Hair follicular keratinocyte (primary cell): ENCODE results near the gene FRRS1L. TPM values are rescaled to one million over a fixed set of nuclear protein-coding genes. Genes with fewer than 3 reads are reported as not detected.

Experiments used
- total RNA-seq: library from RNA; depleted of rRNA; stranded (reverse); fragments of >200 nt; gene quantifications from 2 replicates; pipeline ENCODE4 v1.2.3, GENCODE V29; 2015

Gene FRRS1L, protein sequence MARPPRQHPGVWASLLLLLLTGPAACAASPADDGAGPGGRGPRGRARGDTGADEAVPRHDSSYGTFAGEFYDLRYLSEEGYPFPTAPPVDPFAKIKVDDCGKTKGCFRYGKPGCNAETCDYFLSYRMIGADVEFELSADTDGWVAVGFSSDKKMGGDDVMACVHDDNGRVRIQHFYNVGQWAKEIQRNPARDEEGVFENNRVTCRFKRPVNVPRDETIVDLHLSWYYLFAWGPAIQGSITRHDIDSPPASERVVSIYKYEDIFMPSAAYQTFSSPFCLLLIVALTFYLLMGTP
- not detected in 2 replicates for total RNA-seq

DNA sequence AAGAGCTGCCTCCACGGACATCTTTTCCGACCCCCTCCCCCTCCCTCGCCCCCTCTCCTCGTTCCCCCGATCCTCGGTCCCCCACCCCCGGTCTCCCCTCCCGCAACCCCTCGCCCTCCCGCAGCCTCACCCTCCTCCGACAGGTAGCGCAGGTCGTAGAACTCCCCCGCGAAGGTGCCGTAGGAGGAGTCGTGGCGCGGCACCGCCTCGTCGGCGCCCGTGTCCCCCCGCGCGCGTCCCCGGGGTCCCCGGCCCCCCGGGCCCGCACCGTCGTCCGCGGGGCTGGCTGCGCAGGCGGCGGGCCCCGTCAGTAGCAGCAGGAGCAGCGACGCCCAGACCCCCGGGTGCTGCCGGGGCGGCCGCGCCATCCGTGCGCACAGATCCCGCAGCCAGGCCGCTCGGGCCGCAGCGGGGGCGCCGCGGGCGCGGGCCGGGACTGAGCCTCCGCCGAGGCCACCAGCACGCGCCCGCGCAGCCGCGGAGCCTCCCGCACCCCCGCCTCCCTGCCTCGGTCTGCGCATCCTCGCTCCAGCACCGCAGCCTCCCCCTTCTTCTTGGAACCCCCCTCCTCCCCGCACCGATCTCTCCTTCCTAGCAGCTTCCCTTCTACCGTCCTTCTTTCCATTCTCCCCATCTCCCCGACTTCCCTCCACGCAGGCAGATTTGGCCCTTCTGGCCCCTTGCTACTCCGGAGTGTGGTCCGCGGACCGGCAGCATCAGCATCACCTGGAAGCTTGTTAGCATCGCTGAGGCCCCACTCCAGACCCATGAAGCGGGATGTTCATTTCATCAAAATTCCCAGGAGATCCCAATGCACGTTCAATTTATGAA is at the start of gene FRRS1L:
TSS of gene FRRS1L (minus strand) at position 479 of the 831 bp plus-strand sequence. CDS start at position 368, 111 bp downstream.

DNA sequence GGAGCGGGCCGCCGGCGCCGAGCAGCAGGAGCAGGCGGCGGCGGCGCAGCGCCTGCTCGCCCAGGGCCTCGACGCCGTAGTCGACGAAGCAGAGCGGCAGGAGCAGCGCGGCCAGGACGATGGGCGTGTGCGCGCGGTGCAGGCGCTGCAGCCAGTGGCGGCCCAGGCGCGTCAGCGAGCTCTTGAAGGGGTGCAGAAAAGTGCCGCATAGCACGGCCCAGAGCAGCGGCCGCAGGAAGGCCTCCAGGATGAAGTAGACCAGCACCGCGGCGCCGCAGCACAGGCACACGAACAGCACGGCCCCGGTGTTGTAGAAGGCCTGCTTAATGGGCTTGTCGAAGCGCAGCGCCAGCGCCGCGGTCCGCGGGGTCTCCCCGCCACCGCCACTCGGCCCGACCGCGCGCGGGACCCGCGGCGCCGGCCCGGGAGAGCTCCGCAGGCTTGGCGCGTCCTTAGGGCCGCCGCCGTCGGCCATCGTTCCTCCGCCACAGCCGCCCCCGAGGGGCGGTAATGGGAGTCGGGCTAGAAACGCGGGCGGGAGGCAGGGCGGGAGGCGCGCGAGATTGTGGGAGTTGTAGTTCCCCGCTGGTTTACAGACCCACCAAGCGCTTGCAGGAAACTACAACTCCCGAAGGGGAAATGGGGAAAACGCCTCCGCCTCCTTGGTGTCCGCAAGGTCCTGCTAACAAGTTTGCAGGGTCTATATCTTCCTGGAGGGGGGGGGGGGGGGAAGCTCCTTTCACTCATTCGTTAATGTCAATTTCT is 47.4 kb downstream of the FRRS1L start, which contains the start of gene TMEM245:
TSS of gene TMEM245 (minus strand) at position 509 of the 765 bp plus-strand sequence. CDS start at position 475, 34 bp downstream.

Other genes starting within 250 kb of the FRRS1L start
- gene ELP1, start 233.1 kb downstream of the FRRS1L start, total RNA-seq = 22.3 and 26.8 TPM in 2 replicates
- 9.3 and 10.8 TPM in 2 replicates for gene ABITRAM, start 232.8 kb downstream of the FRRS1L start, total RNA-seq
- gene CTNNAL1, start 153.8 kb downstream of the FRRS1L start, total RNA-seq = 114 and 156 TPM in 2 replicates
- gene TMEM245, start 47.3 kb downstream of the FRRS1L start, total RNA-seq = 23.3 and 24.2 TPM in 2 replicates
- 5.6 and 5.9 TPM in 2 replicates for gene EPB41L4B, start 153.8 kb upstream of the FRRS1L start, total RNA-seq